ENCODE measurements around the gene FAM98C.

FAM98C gene

DNA sequence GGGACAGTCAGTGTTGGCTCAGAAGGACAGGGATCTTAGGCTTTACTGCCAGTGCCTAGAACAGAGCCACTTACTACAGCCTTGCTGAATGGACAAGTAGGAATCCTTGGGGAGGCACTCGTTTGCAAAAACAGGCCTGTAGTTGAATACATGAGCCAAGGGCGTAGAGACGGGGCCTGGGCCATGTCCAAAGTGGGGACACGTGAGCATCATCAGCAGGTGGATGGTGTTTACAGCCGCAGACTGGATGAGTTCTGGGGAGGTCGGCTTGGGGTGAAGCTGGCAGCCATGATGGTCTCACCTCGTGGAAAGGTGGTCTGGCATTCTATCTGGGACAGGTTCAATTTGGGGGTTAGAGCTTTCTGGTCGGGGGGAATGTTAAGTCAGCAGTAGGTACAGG is 48.1 kb downstream of the FAM98C start:
- Mint-ChIP-seq H3K9me3 (no peaks in the 10 kb centered on the region), H3K4me1 (ENCODE audit: low read depth in 2 of 2) (no peaks in the 10 kb centered on the region), H3K27me3 (peaks cover 0 to 6% of the 10 kb centered on the region in 2 donors), H3K27ac (no peak overlapping the region), H3K36me3 (ENCODE audit: insufficient read depth) (no peaks in the 10 kb centered on the region), H3K4me3 (no peak overlapping the region)
- no peak for DNase-seq
- ATAC-seq (replicated peaks): no peak

DNA sequence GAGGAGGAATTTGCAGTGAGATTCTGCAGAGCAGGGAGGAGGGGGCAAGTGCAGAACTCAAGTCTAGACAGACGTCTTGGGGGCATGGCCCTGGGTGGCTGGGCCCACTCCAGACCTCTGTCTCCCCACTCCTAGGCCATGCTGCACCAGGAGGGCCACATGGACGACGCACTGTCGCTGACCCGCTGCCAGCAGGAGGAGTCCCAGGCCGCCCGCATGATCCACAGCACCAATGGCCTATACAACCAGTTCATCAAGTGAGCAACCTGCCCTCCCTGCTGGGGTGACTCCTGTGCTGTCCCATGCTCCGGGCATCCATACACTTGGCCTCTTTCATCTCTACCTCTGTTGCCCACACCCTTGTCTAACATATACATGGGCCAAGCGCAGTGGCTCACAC is 48.7 kb downstream of the FAM98C start:
- peaks cover 0 to 6% of the 10 kb centered on the region in 2 donors for H3K27me3 Mint-ChIP-seq
- no peak for ATAC-seq (replicated peaks)
- H3K36me3 Mint-ChIP-seq (ENCODE audit: insufficient read depth): no peaks in the 10 kb centered on the region
- no peaks in the 10 kb centered on the region for H3K4me1 Mint-ChIP-seq (ENCODE audit: low read depth in 2 of 2)
- no peak overlapping the region for H3K27ac Mint-ChIP-seq
- no peak for DNase-seq
- no peak overlapping the region for H3K4me3 Mint-ChIP-seq
- no peaks in the 10 kb centered on the region for H3K9me3 Mint-ChIP-seq

DNA sequence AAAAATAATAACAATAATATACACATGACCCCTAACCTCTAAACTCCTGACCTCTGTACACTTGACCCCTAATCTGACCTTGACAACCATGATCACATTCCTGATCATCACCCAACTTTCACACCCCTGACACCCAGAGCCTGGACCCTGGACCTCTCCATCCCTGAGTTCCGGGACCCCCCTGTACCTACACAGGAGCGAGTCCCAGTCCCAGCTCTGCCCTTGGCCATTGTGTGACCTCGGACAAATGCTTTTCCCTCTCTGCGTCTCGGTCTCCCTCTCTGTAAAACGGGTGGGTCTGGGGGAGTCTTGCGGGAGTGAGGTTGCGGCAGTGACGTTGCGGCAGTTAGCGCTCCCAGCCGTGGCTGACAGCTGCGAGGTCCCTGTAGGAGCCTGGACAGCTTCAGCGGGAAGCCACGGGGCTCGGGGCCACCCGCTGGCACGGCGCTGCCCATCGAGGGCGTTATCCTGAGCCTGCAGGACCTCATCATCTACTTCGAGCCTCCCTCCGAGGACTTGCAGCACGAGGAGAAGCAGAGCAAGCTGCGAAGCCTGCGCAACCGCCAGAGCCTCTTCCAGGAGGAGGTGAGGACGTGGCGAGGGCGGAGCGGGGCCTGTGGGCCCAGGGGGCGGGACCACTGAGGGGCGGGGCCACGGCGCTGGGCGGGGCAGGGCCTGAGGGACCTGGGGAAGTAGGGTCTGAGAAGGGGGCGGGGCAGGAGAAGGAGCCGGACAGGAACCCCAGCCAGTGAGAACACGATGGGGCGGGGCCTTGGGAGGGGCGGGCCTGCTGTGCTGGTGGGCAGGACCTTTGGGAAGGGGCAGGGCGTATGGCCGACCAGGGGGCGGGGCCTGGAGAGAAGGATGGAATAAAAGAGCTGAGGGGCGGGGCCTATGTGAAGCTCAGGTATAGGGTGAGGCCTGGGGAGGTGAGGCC is 49.8 kb downstream of the FAM98C start:
- Mint-ChIP-seq H3K27me3 (peaks cover 0 to 8% of the 10 kb centered on the region in 2 donors), H3K9me3 (no peaks in the 10 kb centered on the region), H3K27ac (no peak overlapping the region), H3K4me1 (ENCODE audit: low read depth in 2 of 2) (no peaks in the 10 kb centered on the region), H3K36me3 (ENCODE audit: insufficient read depth) (peaks cover 2% of the 10 kb centered on the region), H3K4me3 (no peak overlapping the region)
- ATAC-seq (replicated peaks): no peak
- DNase-seq: no peak

DNA sequence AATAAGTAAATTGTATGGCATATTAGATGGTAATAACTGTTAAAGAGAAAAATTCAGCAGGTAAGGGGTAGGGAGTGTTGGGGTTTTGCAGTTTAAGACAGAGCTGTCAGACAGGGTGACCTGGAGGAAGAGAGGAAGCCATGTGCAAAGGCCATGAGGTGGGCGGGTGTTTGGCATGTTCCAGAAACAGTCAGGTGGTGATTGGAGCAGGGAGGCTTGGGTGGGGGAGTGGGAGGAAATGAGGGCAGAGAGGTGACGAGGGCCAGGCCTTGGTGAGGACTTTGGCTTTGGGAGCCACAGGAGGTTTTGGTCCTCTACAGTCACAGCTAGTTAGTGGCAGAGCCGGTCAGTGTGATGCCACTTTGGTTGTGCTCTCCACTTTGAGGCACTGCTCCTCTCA is 50.7 kb downstream of the FAM98C start:
- Mint-ChIP-seq H3K27me3 (peaks cover 0 to 15% of the 10 kb centered on the region in 2 donors), H3K36me3 (ENCODE audit: insufficient read depth) (peaks cover 2% of the 10 kb centered on the region), H3K27ac (no peak overlapping the region), H3K4me1 (ENCODE audit: low read depth in 2 of 2) (no peaks in the 10 kb centered on the region), H3K4me3 (no peak overlapping the region), H3K9me3 (no peaks in the 10 kb centered on the region)
- DNase-seq: no peak
- ATAC-seq (replicated peaks): no peak

DNA sequence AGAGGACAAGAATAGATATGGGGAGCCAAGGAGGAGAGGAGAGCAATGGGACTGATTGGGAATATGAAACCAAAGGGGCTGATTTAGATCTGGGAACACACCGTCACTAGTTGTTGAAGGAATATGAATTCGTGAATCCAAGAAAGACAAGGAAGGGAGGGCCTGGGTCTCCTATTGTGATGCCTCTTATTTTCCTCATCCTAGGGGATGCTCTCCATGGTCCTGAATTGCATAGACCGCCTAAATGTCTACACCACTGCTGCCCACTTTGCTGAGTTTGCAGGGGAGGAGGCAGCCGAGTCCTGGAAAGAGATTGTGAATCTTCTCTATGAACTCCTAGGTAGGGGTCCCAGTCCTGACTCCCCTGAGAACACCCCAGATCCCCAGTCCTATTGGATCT is 52.1 kb downstream of the FAM98C start:
- Mint-ChIP-seq H3K4me3 (no peak overlapping the region), H3K9me3 (no peaks in the 10 kb centered on the region), H3K4me1 (ENCODE audit: low read depth in 2 of 2) (no peaks in the 10 kb centered on the region), H3K27ac (no peak overlapping the region), H3K36me3 (ENCODE audit: insufficient read depth) (peaks cover 2% of the 10 kb centered on the region), H3K27me3 (peaks cover 13 to 17% of the 10 kb centered on the region in 2 donors)
- ATAC-seq (replicated peaks): no peak
- no peak for DNase-seq

DNA sequence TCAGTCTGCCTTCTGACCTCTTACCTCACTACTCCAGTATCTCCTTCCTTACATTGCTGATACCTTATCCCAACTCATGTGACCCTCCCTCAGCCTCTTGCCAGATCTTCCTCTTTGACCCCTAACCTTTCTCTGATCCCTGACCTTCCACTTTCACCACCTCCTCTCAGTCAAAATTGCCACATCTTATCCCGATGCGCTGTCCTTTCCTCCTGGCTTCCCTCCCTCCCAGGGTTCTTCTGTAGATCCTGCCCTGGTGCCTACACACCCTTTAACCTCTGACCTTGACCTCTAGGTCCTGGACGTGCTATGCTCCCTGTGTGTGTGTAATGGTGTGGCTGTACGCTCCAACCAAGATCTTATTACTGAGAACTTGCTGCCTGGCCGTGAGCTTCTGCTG is 54.3 kb downstream of the FAM98C start:
- peaks cover 2% of the 10 kb centered on the region for H3K36me3 Mint-ChIP-seq (ENCODE audit: insufficient read depth)
- H3K27me3 Mint-ChIP-seq: peaks cover 22 to 23% of the 10 kb centered on the region in 2 donors
- no peak for DNase-seq
- H3K4me3 Mint-ChIP-seq: no peak overlapping the region
- H3K27ac Mint-ChIP-seq: no peak overlapping the region
- no peaks in the 10 kb centered on the region for H3K4me1 Mint-ChIP-seq (ENCODE audit: low read depth in 2 of 2)
- H3K9me3 Mint-ChIP-seq: no peaks in the 10 kb centered on the region
- no peak for ATAC-seq (replicated peaks)

DNA sequence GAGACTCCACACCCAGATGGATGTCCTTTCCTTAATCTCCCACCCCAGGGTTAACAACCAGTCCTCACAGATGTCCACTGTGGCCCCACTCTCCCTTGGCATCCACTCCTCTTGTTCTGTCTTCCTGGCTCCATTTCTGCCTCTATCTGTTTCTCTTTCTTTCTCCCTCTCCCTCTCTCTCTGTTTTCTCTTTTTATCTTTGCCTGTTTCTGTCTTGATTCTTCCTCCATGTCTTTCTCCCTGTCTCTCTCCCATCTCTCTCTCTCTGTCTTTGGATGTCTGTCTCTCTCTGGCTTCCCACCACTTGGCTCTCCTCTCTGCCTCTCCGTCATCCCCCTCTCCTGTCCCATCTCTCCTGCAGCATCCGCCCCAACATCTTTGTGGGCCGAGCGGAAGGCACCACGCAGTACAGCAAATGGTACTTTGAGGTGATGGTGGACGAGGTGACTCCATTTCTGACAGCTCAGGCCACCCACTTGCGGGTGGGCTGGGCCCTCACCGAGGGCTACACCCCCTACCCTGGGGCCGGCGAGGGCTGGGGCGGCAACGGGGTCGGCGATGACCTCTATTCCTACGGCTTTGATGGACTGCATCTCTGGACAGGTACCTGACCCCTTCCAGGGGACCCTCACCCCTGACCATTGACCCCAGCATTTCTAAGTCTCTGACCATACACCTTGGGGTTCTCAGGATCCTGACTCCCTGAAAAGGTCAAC is 55.0 kb downstream of the FAM98C start:
- ATAC-seq (replicated peaks): no peak
- no peak overlapping the region for H3K27ac Mint-ChIP-seq

More for the DNA sequence above, 55.0 kb downstream of the FAM98C start:
- H3K27me3 Mint-ChIP-seq: peaks cover 28 to 29% of the 10 kb centered on the region in 2 donors
- no peaks in the 10 kb centered on the region for H3K4me1 Mint-ChIP-seq (ENCODE audit: low read depth in 2 of 2)
- no peak overlapping the region for H3K4me3 Mint-ChIP-seq
- peaks cover 2% of the 10 kb centered on the region for H3K36me3 Mint-ChIP-seq (ENCODE audit: insufficient read depth)
- DNase-seq: no peak
- no peaks in the 10 kb centered on the region for H3K9me3 Mint-ChIP-seq
